OCI-LY1 (cell line): Measurements from ENCODE around the gene TMEM178B.

Source experiments
- CTCF ChIP-seq: fragments of 200-600 bp; sonication (generic), shearing (Covaris generic); IDR thresholded peaks from 2 replicates; pipeline ENCODE4 v1.5.1; 2017; ENCODE audit warnings: mild to moderate bottlenecking, antibody characterized with exemption, low read length, moderate library complexity, mixed read lengths
- EZH2 ChIP-seq: fragments of 200-600 bp; sonication (generic), shearing (Covaris generic); IDR thresholded peaks from 2 replicates; pipeline ENCODE4 v1.8.0; 2017; ENCODE audit warnings: borderline replicate concordance, mixed run types, mild to moderate bottlenecking, antibody characterized with exemption, low read length, moderate library complexity, mixed read lengths

- TF ChIP-seq CTCF (no peak), EZH2 (no peak)
Observed at GRCh38 chr7:141324870-141325269, 251.0 kb downstream of the TMEM178B start.
